Measurements from ENCODE around the gene TRAF1. TPM values are rescaled to one million over a fixed set of nuclear protein-coding genes. Genes with fewer than 3 reads are reported as not detected.

Gene TRAF1
- total RNA-seq, 1 donor = 0.86 TPM

GRCh38 chr9:120883608-120883996 is 43.0 kb downstream of the TRAF1 start:
- no peak for DNase-seq (ENCODE audit: low read depth)
- no peak for TF ChIP-seq CTCF (IDR thresholded peaks at IDR 0.05; ENCODE audit: insufficient read depth, low read depth, low read length)

GRCh38 chr9:120882935-120883607 is 43.5 kb downstream of the TRAF1 start:
- DNase-seq (ENCODE audit: low read depth) = no peak
- no peak overlapping the region for H3K4me3 ChIP-seq (ENCODE audit: low read depth, low read length)
- no peak for TF ChIP-seq CTCF (IDR thresholded peaks at IDR 0.05; ENCODE audit: insufficient read depth, low read depth, low read length)

More at GRCh38 chr9:120883608-120883996, 43.0 kb downstream of the TRAF1 start:
- no peak overlapping the region for H3K4me3 ChIP-seq (ENCODE audit: low read depth, low read length)

- DNase-seq (ENCODE audit: low read depth) = no peak
- H3K4me3 ChIP-seq (ENCODE audit: low read depth, low read length) = no peak overlapping the region
- TF ChIP-seq CTCF (IDR thresholded peaks at IDR 0.05; ENCODE audit: insufficient read depth, low read depth, low read length) = no peak
Measured at GRCh38 chr9:120879446-120879845, 47.1 kb downstream of the TRAF1 start.

GRCh38 chr9:120878188-120879130 is 48.1 kb downstream of the TRAF1 start:
- TF ChIP-seq CTCF (IDR thresholded peaks at IDR 0.05; ENCODE audit: insufficient read depth, low read depth, low read length) = no peak
- DNase-seq (ENCODE audit: low read depth) = no peak
- H3K4me3 ChIP-seq (ENCODE audit: low read depth, low read length) = no peak overlapping the region

- no peak for TF ChIP-seq CTCF (IDR thresholded peaks at IDR 0.05; ENCODE audit: insufficient read depth, low read depth, low read length)
- H3K4me3 ChIP-seq (ENCODE audit: low read depth, low read length) = peak overlapping the region; percentile 84
- peak; percentile 73 for DNase-seq (ENCODE audit: low read depth)
Measured at GRCh38 chr9:120877276-120878034, 49.1 kb downstream of the TRAF1 start.

GRCh38 chr9:120876842-120877240 is 49.8 kb downstream of the TRAF1 start, which contains the start of gene PHF19:
TSS of gene PHF19 (minus strand) at chr9:120877188. CDS start at chr9:120874741, 2,447 bp downstream.
- no peak for TF ChIP-seq CTCF (IDR thresholded peaks at IDR 0.05; ENCODE audit: insufficient read depth, low read depth, low read length)
- peak within 1 kb of the TSS; percentile 84 for H3K4me3 ChIP-seq (ENCODE audit: low read depth, low read length)
- DNase-seq (ENCODE audit: low read depth) = peak; percentile 47
